GM20431 (cell line): Measurements from ENCODE around the gene UBTD1.

Experiments
- in situ Hi-C: fragments of 300-500 bp; cut with MseI, MboI; formaldehyde crosslinking; loops from one replicate; pipeline ENCODE4 v1.15.0; 2020; ENCODE audit warnings: low sequenced_read_pairs; ENCODE audit not compliant: unreplicated experiment

UBTD1 gene

DNA sequence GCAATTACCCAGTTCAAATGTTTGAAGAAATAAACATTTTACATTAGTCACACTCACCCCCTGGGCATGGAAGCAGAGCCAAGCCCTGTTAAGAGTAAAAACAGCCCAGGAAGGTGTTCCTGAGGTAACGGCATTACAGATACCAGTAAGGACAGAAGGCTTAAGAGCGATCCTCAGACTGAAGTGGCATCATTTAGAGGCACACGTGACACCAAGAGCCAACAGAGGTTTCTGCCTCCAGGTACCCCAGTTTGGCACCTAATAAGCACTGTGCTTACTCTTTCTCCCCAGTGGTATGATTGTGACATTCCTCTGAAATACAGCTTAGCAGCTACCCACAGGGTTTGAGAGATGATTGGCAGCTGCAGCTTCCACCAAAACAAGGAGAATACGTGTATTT, 17.7 kb upstream of the UBTD1 start:
- in situ Hi-C loops, result no loop called here

DNA sequence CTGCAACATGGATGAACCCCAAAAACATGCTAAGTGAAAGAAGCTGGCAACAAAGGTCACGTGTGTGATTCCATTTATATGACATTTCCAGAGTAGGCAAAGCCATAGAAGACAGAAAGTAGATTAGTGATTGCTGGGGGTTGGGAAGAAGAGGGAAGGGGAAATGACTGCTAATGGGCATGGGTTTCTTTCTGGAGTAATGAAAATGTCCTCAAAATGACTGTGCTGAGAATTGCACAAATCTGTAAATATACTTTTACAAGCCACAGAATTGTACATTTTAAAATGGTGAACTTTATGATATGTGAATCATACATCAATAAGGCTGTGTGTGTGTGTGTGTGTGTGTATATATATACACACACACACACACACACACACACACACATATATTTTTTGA, 16.3 kb upstream of the UBTD1 start:
- in situ Hi-C loops, result no loop called here

DNA sequence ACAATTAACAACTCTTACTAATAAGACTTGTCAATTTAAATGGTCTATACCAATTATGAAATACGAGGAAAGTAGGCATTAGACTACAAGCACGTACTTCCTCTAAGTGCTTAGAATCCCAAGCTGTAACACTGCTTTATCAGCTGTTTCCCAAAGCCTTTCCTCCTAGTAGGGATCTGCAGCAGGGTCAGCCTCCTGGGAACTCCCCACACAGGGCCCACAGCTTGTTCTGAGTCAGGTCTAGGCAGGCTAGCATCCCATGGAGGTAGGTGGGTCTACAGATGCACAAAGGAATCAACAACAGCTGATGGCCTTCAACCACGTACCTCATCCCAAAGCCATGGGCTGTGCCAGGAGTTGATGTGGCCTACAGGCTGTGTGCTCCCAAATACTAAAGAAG, 15.2 kb upstream of the UBTD1 start:
- in situ Hi-C loops, result no loop called here

DNA sequence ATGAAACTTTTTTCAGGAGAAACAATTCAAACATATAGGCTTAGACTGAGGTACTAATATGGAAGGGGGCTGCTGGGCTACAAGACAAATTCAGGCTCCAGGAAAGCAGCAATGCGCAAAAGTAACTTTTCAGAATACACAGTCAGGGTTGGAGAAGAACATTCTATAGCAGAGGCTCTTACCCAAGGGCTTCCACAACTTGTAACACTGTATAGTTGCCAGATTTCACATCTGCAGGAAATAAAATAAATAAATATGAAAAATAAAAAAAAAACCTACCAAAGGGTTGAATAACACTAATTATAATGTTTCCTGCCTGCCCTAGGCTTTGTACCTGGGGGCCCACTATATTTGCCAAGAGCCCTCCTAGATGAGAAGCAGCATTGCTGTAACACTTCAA, 14.8 kb upstream of the UBTD1 start:
- in situ Hi-C loops, result no loop called here

DNA sequence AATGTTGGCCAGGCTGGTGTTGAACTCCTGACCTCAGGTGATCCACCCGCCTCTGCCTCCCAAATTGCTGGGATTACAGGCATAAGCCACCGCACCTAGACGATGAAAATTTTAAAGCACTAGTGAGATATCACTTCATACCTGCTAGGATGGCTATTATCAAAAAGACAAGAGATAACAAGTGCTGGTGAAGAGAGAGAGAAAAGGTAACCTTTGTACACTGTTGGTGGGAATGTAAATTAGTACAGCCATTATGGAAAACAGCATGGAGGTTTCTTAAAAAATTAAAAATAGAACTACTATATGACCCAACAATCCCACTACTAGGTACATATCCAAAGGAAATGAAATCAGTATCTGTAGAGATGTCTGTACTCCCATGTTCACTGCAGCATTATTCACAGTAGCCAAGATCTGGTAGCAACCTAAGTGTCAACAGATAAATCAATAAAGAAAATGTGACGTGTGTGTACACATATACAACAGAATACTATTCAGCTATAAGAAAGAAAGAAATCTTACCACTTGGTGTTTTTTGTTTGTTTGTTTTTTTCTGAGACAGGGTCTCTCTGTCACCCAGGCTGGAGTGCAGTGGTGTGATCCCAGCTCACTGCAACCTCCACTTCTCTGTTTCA, 13.0 kb upstream of the UBTD1 start:
- in situ Hi-C loops, result no loop called here

DNA sequence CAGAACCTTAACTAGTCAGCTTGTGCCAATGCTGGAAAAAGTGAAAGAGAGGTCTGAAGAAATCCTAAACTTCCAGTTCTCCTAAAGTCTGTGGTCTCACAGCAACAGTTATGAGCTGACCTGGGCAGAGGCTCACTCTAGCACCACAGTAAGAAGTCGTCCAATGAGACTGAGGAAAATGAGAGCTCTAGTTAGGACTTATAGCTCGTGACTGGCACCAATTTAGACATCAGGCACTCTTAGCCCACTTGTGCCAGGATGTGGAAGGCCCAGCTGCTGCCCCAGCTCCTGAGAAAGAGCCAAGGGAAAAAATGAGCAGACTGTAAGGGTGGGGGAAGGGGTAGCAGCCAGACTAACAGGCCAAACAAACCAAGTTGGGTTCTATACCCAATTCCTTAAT, 8.1 kb upstream of the UBTD1 start:
- in situ Hi-C loops, result no loop called here

DNA sequence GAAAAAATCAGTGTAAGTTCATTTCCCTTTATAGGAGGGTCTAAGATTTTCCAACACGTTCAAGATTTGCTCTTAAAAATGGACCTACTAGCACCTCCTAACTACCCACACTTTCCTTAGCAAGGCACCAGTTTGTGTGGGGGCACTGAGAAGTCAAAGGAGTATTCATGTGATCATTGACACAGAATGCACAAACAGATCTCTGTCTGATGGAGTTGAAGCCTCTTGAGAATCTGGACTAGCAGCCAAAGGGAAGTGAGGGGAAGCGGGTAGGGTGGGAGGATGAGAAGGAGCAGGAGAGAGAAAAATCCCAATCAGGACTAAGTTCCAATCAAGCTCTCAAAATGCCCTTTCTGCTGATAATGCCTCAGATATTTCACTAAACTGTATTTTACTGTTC, 4.6 kb upstream of the UBTD1 start:
- in situ Hi-C loops, result no loop called here

DNA sequence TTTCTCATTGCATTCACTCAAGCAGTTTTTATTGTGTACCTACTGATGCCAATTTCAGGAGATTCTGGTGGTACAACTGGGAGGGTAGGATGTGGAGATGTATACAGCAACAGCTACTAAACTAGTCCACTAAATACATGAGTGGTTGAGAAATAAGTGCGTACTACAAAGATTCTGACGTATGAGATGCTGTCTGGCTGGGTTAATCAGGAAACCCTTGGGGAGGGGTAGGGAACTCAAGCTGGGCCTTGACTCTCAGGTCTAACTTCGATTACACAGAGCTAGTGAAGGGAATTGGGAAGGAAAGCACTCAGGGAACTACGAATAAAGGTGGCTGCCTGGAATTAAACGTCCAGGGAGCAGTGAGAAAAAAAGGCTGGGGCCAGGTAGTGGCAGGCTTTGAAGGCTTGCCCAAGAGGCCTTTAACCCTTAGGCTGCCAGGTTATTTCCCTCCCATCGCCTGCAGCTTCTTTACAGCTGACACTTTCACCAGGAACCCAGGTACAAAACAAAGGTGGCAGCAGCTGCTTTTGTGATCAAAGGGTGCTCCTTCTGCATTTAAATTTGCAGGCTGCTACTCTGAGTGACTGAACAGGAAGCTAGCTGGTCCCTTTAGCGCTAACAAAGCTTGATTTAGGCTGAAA, 3.7 kb upstream of the UBTD1 start:
- in situ Hi-C loops, result no loop called here

DNA sequence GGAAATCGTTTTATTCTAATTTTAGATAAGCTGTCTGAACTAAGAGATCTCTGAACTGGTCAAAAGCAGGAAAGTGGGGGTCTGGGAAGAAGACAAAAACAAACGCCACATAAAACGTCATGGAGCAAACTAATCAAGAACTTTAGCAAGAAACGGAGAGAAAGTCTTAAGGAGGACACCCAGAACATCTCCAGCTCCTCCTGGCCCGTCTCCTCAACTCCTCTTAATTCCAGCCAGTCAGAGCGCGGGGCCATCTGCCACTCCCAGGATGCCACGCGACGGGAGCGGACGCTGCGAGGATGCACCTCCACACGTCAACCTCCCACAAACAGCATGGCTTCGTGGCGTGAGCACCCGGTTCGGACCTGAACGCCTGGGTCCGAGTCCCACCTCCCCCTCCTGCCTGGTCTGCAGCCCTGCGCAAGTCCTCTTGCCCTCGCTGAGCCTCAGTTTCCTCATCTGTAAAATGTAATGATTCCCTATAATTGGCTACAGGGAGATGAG, 1.1 kb upstream of the UBTD1 start:
- in situ Hi-C loops, result no loop called here

DNA sequence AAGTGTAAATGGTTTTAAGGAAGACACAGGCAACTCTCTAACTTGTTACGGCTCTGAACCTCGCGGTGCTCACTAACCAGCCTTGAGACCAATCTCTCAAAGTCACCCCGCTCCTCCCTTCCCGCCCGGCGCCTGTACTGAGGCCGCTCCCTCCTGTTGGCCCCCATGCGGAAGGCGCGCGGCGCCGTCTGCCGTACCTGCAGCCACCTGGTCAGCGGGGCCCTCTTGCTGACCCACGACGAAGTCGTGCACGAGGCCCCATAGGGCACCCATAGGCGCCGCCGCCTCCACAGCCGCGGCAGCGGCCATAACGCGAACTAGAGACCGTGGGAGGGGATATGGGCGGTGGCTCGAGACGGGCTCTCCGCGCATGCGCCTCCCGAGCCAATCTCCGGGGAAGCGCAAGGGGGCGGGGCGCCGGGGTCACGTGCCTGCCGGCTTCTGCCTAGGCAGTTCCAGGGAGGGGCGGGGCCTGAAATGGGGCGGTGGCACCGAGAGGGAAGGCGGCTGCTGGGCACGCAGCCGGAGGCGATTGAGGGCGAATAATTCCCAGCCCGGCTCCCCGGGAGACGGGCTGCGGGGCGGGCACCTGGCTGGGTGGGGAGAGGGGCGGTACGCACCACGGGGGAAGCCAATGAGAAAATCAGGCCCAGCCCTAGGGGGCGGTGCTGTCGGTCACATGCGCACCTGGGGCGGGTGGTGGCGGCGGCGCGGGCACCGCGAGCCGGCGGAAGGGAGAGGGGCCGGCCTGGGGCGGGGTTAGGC, 466 bp upstream of the UBTD1 start, which contains the start of gene MMS19:
TSS of gene MMS19 (minus strand) at position 347 of the 765 bp plus-strand sequence. CDS start at position 309, 38 bp downstream.
- in situ Hi-C loops, result no loop called here

DNA sequence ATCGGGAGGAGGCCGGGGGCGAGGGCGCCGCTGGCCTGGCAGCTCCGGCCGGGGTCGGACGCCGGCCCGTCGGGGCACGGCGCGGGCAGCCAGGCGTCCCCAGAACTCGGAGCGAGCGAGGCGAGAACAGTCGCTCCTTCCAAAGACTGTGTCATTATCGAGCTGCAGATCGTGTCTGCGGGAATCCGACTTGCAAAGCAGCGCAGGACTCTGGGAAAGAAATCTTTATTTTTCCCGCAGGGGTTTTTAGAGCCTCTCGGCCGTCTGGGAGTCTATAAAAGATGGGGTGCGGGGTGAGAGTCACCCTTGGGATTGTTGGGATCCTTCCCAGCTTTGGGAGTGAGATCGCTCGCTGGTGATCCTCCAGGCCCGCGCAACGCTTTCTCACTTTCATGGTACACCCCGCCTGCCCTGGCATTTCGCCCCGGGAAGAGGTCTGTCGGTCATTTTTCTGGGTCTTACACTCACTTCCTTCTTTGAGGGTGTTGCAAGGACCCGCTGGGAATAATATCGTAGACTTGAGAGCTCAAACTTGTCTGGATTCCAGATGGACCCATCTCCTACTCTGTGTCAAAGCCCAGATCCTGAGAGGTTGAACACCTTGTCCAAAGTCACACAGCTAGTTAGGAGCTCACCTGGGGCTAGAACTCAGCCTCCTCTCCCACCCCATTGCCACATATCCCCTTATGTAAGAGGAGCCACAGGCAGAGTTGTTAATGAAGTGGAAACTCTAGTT, 1.0 kb downstream of the UBTD1 start:
- in situ Hi-C loops, result no loop called here

DNA sequence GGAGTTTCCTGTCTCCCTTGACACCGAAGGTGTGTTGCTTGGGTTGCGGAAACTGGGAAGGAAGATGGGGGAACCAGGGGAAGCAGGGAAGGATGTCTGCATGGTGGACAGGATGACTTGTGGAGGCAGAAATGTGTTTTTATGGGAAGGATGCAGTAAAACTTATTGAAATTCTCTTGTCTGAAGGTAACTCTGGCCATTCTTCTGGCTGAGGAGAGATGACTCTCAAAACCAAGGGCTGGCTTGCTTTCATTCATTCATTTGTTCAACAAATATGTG, 1.5 kb downstream of the UBTD1 start:
- in situ Hi-C loops, result no loop called here

DNA sequence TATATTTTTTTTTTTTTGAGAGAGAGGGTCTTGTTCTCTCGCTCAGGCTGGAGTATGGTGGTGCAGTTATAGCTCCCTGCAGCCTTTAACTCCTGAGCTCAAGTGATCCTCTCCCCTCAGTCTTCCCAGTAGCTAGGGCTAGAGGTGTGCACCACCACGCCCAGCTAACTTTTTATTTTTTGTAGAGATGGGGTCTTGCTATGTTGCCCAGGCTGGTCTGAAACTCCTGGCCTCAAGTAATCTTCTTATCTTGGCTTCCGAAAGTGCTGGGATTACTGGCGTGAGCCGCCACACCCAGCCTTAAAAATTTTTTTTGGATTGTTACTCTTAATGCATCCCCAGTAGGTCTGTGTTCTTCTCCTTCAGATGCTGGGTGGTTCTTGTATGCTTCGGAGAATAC, 4.2 kb downstream of the UBTD1 start:
- in situ Hi-C loops, result no loop called here

DNA sequence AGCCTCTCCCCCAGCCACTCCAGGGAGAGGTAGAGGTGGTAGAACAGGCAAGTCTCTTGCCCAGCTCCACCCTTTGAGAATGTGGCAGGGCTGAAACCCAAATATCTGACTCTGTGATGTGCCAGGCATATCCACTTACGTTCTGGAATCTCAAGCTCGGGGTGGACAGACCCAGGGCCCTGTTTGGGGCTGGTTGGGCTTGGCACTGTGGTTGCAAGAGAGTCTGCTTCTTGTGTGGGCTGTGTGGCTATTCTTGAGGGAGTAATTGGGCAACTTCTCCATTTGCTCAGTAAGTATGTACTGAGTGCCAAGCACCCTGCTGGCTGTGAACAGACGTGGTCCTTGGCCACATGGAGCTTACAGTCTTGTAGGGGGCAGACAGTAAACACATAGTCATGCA, 4.7 kb downstream of the UBTD1 start:
- in situ Hi-C loops, result no loop called here

DNA sequence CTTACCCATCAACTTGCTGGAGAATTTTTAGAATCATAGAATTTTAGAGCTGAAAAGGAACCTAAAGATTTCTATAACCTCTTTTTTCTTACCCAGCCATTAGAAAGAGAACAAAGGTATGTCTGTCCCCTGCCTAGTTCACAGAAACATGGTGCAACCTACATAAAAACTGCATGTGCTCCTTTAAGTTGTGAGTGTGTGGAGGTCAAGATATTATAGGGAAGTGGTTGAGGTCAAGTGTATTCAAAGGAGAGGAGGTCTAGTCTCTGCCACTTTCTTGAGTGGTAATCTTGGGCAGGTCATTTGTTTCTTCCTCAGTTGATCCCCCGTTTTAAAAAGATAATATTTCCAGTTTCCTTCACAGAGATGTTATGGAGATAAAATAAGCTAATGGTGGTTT, 6.4 kb downstream of the UBTD1 start:
- in situ Hi-C loops, result no loop called here

DNA sequence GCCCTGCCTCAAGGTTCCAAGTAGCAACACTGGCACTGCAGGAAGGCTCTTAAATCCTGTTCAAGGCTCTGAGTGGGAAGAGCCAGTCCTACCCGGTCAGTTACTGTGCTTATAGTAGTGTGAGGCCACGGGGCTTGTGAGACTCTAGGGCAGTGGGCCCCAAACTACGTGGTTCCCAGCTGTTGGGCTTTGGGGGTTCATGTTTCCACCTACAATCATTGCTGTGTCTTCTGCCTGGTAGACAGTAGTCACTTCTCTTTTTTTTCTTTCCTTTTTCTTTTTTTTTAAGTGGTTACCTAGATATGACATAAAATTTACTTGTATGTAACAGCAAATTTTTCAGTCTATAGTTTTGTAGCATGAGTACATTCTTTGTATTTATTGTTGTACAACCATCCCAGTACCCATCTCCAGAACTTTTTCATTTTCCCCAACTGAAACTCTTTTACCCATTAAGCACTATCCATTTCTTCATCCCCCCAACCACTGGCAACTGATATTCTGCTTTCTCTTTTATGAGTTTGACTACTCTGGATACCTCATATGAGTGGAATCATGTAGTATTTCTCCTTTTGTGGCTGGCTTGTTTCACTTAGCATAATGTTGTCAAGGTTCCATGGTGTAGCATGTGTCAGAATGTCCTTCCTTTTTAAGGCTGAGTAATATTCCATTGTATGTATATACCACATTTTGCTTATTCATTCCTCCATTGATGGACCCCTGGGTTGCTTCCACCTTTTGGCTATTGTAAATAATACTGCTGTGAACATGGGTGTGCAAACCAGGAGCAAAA, 7.7 kb downstream of the UBTD1 start:
- in situ Hi-C loops, result no loop called here

DNA sequence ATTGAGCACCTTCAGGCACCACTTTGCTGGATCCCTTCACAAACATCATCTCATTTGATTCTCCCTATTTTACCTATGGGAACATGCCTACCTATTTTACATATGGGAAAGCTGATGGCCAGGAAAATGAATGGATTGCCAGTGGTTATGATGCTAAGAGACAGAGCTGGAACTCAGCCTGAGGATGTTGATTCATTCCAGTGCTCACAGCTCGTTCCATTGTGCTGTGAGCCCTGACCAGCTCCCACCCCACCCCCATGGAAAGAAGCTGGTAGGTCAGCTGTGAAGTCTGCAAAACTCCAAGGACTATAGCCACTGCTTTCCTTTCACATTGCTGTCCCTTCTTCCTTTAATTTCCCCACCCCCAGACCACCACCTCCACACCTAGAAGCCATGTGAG, 9.6 kb downstream of the UBTD1 start:
- in situ Hi-C loops, result no loop called here

DNA sequence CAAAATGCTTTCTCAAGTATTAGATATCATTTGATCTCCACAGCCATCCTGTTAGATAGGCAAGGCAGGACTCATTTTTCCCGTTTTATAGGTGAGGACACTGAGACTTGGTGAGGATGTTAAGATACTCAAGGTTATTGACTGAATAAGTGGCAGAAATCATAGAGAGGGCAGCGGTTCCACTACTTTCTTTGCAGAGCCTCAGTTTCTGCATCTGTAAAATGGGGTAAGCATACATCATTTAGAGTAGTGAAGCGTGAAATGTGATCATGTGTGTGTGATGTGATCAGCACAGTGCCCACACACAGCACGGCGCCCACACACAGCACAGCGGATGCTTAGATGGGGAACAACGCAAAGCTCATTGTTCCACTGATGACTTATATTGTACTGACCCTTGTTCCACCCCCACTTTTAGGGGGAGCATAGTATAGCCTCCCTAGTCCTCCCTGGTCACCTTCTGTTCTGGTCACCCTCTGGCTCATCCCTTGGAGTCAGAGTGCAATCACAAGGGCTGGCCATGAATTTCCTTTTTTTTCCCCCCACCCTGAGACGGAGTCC, 10.5 kb downstream of the UBTD1 start:
- in situ Hi-C loops, result no loop called here

DNA sequence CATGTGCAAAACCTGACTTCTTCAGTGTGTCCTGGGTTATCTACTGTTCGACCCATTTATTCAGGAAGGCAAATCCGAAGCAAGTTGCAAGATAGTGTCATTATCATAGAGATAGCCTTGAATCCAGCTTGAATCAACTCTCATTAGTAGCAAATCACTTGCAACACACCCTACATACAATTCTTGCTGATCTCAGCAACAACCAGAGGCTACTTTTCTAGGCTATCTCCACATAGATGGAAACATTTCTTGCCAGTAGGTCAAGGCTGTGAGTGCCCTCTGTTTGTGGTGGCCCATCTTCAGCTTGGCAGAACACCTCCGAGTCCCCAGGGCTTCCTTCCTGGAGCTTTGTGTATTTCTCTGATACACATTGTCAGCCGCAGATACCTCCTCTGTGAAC, 12.0 kb downstream of the UBTD1 start:
- in situ Hi-C loops, result no loop called here
